GM12878 (cell line): ENCODE data around the gene TEX101.

ENCODE experiments used
- CBX3 ChIP-seq: fragments of 200-600 bp; sonication (generic); IDR thresholded peaks from 2 replicates; pipeline ENCODE4 v1.6.1; 2016; ENCODE audit warnings: low read depth, borderline replicate concordance
- CBX5 ChIP-seq: sonication (generic); IDR thresholded peaks from 2 replicates; pipeline ENCODE4 v1.6.1; 2016; ENCODE audit warnings: low read depth, moderate library complexity, mild to moderate bottlenecking, inconsistent platforms
- CEBPB ChIP-seq, 2 experiments: fragments of 150-350 bp in 1 of 2; IDR thresholded peaks; 2 replicates each; pipeline ENCODE4 v1.6.1; 2012 to 2014; ENCODE audit warnings: low read depth in 2 of 2, low read length in 2 of 2, borderline replicate concordance in 1 of 2, inconsistent platforms in 1 of 2
- EZH2 ChIP-seq: IDR thresholded peaks from 2 replicates; pipeline ENCODE4 v1.6.1; 2012; ENCODE audit warnings: low read depth, mild to moderate bottlenecking, control low read depth, inconsistent platforms, low read length, borderline replicate concordance; ENCODE audit not compliant: control insufficient read depth
- KAT2A ChIP-seq: conservative IDR thresholded peaks from 2 replicates; pipeline ENCODE4 v1.6.1; 2011; ENCODE audit warnings: low read depth, low read length; ENCODE audit not compliant: control insufficient read depth
- KDM1A ChIP-seq: fragments of 200-600 bp; sonication (generic); IDR thresholded peaks from 2 replicates; pipeline ENCODE4 v1.6.1; 2016; ENCODE audit warnings: borderline replicate concordance
- POLR2A ChIP-seq: IDR thresholded peaks from 2 replicates; pipeline ENCODE4 v1.6.1; 2011; ENCODE audit warnings: low read depth, mild to moderate bottlenecking, low read length
- POLR2AphosphoS5 ChIP-seq: IDR thresholded peaks from 2 replicates; pipeline ENCODE4 v1.6.1; 2011; ENCODE audit warnings: mild to moderate bottlenecking, low read length, inconsistent platforms
- RFX5 ChIP-seq: IDR thresholded peaks from 2 replicates; pipeline ENCODE4 v1.6.1; 2011; ENCODE audit warnings: low read depth, low read length, improper control_type of control experiment
- ZZZ3 ChIP-seq: IDR thresholded peaks from 2 replicates; pipeline ENCODE4 v1.6.1; 2011; ENCODE audit warnings: low read depth; ENCODE audit not compliant: control insufficient read depth, insufficient read length
- TF ChIP-seq, protein P1 (sequence below): fragments of 450-650 bp; IDR thresholded peaks from 2 replicates; pipeline ENCODE4 v1.6.1; 2016; ENCODE audit warnings: mild to moderate bottlenecking
- TF ChIP-seq, protein P2 (sequence below): IDR thresholded peaks from 2 replicates; pipeline ENCODE4 v1.6.1; 2012; ENCODE audit warnings: mild to moderate bottlenecking, low read depth, low read length
- TF ChIP-seq, protein P3 (sequence below), 3 experiments: IDR thresholded peaks in 2 of 3; conservative IDR thresholded peaks in 1 of 3; 2 replicates each; pipeline ENCODE4 v1.5.1; 2011; ENCODE audit warnings: low read depth in 3 of 3, low read length in 3 of 3, mild to moderate bottlenecking in 3 of 3, control low read depth in 2 of 3, moderate library complexity in 2 of 3, inconsistent platforms in 1 of 3, mixed read lengths in 1 of 3; ENCODE audit not compliant: control insufficient read depth in 2 of 3, insufficient read depth in 1 of 3; ENCODE audit errors: extremely low read depth in 1 of 3

DNA sequence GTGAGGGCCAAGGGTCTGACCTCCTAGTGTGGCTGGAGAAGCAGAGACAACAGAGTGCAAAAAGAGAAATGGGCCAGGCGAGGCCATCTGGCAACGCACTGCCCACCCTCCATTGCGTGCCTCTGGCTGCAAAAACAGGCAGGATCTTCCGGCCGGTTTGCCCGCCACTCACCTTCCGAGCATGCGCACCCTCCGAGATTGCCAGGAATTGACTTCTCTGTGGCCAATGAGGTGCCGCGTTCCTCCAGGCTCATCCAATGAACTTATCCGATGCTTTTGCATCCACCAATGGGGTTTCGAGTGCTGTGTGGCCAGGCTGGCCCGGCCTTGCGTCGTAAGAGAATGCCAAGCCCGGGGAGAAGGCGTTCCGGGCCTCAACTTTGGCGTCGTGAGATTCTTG lies at the start of gene TEX101:
- TF ChIP-seq POLR2AphosphoS5 = no peak
- TF ChIP-seq, protein P1, sequence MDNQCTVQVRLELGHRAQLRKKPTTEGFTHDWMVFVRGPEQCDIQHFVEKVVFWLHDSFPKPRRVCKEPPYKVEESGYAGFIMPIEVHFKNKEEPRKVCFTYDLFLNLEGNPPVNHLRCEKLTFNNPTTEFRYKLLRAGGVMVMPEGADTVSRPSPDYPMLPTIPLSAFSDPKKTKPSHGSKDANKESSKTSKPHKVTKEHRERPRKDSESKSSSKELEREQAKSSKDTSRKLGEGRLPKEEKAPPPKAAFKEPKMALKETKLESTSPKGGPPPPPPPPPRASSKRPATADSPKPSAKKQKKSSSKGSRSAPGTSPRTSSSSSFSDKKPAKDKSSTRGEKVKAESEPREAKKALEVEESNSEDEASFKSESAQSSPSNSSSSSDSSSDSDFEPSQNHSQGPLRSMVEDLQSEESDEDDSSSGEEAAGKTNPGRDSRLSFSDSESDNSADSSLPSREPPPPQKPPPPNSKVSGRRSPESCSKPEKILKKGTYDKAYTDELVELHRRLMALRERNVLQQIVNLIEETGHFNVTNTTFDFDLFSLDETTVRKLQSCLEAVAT = no peak
- TF ChIP-seq, protein P2, sequence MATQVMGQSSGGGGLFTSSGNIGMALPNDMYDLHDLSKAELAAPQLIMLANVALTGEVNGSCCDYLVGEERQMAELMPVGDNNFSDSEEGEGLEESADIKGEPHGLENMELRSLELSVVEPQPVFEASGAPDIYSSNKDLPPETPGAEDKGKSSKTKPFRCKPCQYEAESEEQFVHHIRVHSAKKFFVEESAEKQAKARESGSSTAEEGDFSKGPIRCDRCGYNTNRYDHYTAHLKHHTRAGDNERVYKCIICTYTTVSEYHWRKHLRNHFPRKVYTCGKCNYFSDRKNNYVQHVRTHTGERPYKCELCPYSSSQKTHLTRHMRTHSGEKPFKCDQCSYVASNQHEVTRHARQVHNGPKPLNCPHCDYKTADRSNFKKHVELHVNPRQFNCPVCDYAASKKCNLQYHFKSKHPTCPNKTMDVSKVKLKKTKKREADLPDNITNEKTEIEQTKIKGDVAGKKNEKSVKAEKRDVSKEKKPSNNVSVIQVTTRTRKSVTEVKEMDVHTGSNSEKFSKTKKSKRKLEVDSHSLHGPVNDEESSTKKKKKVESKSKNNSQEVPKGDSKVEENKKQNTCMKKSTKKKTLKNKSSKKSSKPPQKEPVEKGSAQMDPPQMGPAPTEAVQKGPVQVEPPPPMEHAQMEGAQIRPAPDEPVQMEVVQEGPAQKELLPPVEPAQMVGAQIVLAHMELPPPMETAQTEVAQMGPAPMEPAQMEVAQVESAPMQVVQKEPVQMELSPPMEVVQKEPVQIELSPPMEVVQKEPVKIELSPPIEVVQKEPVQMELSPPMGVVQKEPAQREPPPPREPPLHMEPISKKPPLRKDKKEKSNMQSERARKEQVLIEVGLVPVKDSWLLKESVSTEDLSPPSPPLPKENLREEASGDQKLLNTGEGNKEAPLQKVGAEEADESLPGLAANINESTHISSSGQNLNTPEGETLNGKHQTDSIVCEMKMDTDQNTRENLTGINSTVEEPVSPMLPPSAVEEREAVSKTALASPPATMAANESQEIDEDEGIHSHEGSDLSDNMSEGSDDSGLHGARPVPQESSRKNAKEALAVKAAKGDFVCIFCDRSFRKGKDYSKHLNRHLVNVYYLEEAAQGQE = no peak
- TF ChIP-seq, protein P3, sequence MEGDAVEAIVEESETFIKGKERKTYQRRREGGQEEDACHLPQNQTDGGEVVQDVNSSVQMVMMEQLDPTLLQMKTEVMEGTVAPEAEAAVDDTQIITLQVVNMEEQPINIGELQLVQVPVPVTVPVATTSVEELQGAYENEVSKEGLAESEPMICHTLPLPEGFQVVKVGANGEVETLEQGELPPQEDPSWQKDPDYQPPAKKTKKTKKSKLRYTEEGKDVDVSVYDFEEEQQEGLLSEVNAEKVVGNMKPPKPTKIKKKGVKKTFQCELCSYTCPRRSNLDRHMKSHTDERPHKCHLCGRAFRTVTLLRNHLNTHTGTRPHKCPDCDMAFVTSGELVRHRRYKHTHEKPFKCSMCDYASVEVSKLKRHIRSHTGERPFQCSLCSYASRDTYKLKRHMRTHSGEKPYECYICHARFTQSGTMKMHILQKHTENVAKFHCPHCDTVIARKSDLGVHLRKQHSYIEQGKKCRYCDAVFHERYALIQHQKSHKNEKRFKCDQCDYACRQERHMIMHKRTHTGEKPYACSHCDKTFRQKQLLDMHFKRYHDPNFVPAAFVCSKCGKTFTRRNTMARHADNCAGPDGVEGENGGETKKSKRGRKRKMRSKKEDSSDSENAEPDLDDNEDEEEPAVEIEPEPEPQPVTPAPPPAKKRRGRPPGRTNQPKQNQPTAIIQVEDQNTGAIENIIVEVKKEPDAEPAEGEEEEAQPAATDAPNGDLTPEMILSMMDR (IDR thresholded peaks at IDR 0.05 in 2 of 3, conservative IDR thresholded peaks at IDR 0.05 in 1 of 3; ENCODE audit: control insufficient read depth in 2 of 3, extremely low read depth in 1 of 3, insufficient read depth in 1 of 3, low read depth in 3 of 3, low read length in 3 of 3) = no peak
- no peak for TF ChIP-seq CEBPB (IDR thresholded peaks at IDR 0.05; ENCODE audit: borderline replicate concordance in 1 of 2, low read depth in 2 of 2, low read length in 2 of 2)
- no peak for TF ChIP-seq KDM1A
- TF ChIP-seq ZZZ3 = no peak
- TF ChIP-seq POLR2A = no peak
- no peak for TF ChIP-seq EZH2
- TF ChIP-seq CBX5 = no peak
- TF ChIP-seq KAT2A = no peak
- no peak for TF ChIP-seq CBX3
- TF ChIP-seq RFX5 = no peak
